Stomach (tissue), 4 donors: ENCODE results near the gene TPST2.

Experiments used
- POLR2A ChIP-seq, 4 donors: fragments of 450-650 bp; IDR thresholded peaks; one replicate each; pipeline ENCODE4 v1.6.1; 2016; ENCODE audit warnings: antibody characterized with exemption in 4 of 4, control low read depth in 2 of 4, mild to moderate bottlenecking in 1 of 4, moderate library complexity in 1 of 4
- POLR2AphosphoS5 ChIP-seq, 3 donors: sonication (generic); formaldehyde crosslinking; IDR thresholded peaks; one replicate each; pipeline ENCODE4 v1.6.1; 2016; ENCODE audit warnings: antibody characterized with exemption in 3 of 3
- TF ChIP-seq, protein P1 (sequence below), 7 experiments: fragments of 450-650 bp in 4 of 7; fragments of 200-600 bp in 3 of 7; sonication (generic) in 3 of 7; IDR thresholded peaks; one replicate each; pipeline ENCODE4 v1.5.1; 2016 to 2019; ENCODE audit warnings: antibody characterized with exemption in 7 of 7, control low read depth in 2 of 7, mild to moderate bottlenecking in 1 of 7

- TF ChIP-seq, protein P1, sequence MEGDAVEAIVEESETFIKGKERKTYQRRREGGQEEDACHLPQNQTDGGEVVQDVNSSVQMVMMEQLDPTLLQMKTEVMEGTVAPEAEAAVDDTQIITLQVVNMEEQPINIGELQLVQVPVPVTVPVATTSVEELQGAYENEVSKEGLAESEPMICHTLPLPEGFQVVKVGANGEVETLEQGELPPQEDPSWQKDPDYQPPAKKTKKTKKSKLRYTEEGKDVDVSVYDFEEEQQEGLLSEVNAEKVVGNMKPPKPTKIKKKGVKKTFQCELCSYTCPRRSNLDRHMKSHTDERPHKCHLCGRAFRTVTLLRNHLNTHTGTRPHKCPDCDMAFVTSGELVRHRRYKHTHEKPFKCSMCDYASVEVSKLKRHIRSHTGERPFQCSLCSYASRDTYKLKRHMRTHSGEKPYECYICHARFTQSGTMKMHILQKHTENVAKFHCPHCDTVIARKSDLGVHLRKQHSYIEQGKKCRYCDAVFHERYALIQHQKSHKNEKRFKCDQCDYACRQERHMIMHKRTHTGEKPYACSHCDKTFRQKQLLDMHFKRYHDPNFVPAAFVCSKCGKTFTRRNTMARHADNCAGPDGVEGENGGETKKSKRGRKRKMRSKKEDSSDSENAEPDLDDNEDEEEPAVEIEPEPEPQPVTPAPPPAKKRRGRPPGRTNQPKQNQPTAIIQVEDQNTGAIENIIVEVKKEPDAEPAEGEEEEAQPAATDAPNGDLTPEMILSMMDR (IDR thresholded peaks at IDR 0.05): no peak
- TF ChIP-seq POLR2A (IDR thresholded peaks at IDR 0.05): no peak
- no peak for TF ChIP-seq POLR2AphosphoS5 (IDR thresholded peaks at IDR 0.05)
These were observed 44.1 kb downstream of the TPST2 start for GRCh38 chr22:26545827-26546226.
